Measurements from ENCODE around the gene TARS3.

- no peak for TF ChIP-seq CTCF (IDR thresholded peaks at IDR 0.05)
- TF ChIP-seq POLR2A (IDR thresholded peaks at IDR 0.05; ENCODE audit: low read depth), result no peak
- TF ChIP-seq EP300 (IDR thresholded peaks at IDR 0.05), result no peak
These were observed 67.1 kb downstream of the TARS3 start for GRCh38 chr15:101657171-101657570.
